Epithelial cell of esophagus (primary cell): ENCODE results near the gene ALKBH7.

ENCODE experiments used
- DNase-seq: peaks from one replicate; pipeline ENCODE4 v3.0.0; 2010; ENCODE audit warnings: low read depth
- H3K4me3 ChIP-seq: 2 replicates; pipeline ENCODE4 v1.5.1; 2011; ENCODE audit warnings: mild to moderate bottlenecking, low read length, control low read depth
- TF ChIP-seq, protein P1 (sequence below): IDR thresholded peaks from 2 replicates; pipeline ENCODE4 v1.5.1; 2011; ENCODE audit warnings: low read depth, mild to moderate bottlenecking, low read length, control low read depth, inconsistent platforms; ENCODE audit not compliant: insufficient read depth; ENCODE audit errors: missing control alignments

Gene ALKBH7

GRCh38 chr19:6373096-6373812, 660 bp downstream of the ALKBH7 start:
- DNase-seq = peak; percentile 99
- TF ChIP-seq, protein P1, sequence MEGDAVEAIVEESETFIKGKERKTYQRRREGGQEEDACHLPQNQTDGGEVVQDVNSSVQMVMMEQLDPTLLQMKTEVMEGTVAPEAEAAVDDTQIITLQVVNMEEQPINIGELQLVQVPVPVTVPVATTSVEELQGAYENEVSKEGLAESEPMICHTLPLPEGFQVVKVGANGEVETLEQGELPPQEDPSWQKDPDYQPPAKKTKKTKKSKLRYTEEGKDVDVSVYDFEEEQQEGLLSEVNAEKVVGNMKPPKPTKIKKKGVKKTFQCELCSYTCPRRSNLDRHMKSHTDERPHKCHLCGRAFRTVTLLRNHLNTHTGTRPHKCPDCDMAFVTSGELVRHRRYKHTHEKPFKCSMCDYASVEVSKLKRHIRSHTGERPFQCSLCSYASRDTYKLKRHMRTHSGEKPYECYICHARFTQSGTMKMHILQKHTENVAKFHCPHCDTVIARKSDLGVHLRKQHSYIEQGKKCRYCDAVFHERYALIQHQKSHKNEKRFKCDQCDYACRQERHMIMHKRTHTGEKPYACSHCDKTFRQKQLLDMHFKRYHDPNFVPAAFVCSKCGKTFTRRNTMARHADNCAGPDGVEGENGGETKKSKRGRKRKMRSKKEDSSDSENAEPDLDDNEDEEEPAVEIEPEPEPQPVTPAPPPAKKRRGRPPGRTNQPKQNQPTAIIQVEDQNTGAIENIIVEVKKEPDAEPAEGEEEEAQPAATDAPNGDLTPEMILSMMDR = no peak
- peak overlapping the region; percentile 72 for H3K4me3 ChIP-seq

DNA sequence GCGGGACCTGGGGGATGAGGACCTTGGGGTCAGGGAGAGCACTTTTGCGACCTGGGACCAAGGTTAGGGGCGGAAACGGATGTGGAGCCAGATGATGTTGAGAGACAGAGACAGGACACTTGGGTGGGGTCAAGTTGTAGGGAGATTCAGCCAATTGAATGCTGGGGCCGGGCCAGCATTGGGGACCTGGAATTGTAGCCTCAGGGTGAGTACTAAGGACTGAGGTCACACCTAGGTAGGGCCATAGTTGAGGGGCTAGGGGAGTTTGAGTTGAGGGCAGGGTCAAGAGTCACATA, 1.2 kb downstream of the ALKBH7 start:
- H3K4me3 ChIP-seq = peak overlapping the region; percentile 54
- DNase-seq = no peak
- TF ChIP-seq, protein P1 = no peak

GRCh38 chr19:6374161-6374709, 1.6 kb downstream of the ALKBH7 start:
- peak overlapping the region; percentile 54 for H3K4me3 ChIP-seq
- no peak for DNase-seq
- TF ChIP-seq, protein P1 = no peak

DNA sequence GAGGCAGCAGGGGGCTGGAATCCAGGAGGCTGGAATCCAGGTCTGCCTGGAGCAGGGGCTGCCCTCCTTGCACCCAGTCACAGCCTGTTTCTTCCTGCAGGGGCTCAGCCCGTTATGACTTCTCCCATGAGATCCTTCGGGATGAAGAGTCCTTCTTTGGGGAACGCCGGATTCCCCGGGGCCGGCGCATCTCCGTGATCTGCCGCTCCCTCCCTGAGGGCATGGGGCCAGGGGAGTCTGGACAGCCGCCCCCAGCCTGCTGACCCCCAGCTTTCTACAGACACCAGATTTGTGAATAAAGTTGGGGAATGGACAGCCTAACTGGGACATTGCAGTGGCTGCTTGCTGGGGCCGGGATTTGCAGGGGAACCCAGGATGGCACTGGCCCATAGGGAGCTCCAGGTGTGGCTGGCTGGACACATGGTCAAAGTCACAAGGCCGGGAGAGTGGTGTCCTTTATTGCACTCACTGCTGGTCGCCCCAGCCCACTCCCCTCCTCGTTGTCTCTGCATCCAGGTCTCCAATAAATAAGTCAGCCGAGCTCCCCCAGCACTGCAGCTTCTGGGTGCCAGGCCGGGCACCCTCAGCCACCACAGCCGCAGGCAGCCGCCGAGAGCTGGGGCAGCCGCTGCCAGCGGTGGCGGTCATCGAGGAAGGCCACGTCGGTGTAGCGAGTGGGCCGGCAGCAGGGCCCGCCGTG, 2.3 kb downstream of the ALKBH7 start:
- TF ChIP-seq, protein P1 = no peak

GRCh38 chr19:6375411-6376010, 2.9 kb downstream of the ALKBH7 start, which contains the start of gene PSPN:
Gene PSPN, minus strand, starts transcription at chr19:6375933. Its CDS starts 84 bp downstream, at chr19:6375849.
- no peak within 1 kb of the TSS for H3K4me3 ChIP-seq
- TF ChIP-seq, protein P1 = no peak
- DNase-seq = no peak

More for the DNA sequence above, 2.3 kb downstream of the ALKBH7 start:
- H3K4me3 ChIP-seq = no peak overlapping the region
- no peak for DNase-seq

DNA sequence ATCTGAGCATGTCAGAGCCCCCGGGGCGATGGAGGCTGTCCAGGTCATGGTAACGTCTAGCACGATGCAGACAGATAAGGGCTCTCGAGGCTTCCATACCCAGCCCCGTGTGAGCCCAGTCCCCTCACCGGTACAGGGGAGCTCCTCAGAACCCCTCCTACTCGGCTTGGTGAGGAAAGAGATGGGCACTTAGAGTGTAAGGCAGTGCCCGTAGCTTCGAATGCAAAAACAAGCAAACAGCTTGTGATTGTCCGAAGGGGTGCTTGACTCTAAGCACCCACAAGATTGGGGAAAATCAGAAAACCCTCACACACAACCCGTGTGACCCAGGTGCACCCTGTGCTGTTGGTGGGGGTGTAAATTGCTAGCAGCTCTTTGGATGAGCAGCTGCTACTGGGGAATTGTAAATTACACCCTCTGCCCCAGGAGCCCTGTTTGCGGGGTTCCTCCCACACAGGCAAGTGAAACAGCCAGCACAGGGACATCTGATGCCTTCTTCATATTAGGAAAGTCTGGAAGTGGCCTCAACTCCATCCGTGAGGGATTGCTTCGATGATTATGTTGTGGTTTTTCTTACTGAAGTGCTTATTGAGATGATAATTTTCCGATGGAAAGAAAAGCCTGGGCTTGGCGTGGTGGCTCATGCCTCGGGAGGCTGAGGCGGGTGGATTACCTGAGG, 4.1 kb downstream of the ALKBH7 start:
- H3K4me3 ChIP-seq = no peak overlapping the region
- DNase-seq = no peak
- TF ChIP-seq, protein P1 = no peak
